Renal cortical epithelial cell (primary cell): ENCODE results near the gene FOXO1. TPM values are rescaled to one million over a fixed set of nuclear protein-coding genes. Genes with fewer than 3 reads are reported as not detected.
A peak's percentile ranks its signal among the peaks of the same experiment; 100 is the strongest.

ENCODE experiments used
- DNase-seq: peaks from one replicate; pipeline ENCODE4 v3.0.0-alpha.2; 2011; ENCODE audit warnings: low read depth
- total RNA-seq: library from RNA; depleted of rRNA; stranded (reverse); fragments of >200 nt; gene quantifications from 2 replicates; pipeline ENCODE4 v1.2.3, GENCODE V29; 2014

The FOXO1 gene
- total RNA-seq, 1 donor from 2014 or later: 28.7 TPM

GRCh38 chr13:40605573-40605972, 60.9 kb downstream of the FOXO1 start:
- no peak for DNase-seq

- DNase-seq: no peak
Observed at GRCh38 chr13:40604135-40604534, 62.3 kb downstream of the FOXO1 start.

- DNase-seq: no peak
Observed at GRCh38 chr13:40600149-40600751, 66.2 kb downstream of the FOXO1 start.

- DNase-seq: no peak
Observed at GRCh38 chr13:40599747-40600146, 66.7 kb downstream of the FOXO1 start.

GRCh38 chr13:40599124-40599523, 67.3 kb downstream of the FOXO1 start:
- no peak for DNase-seq

- DNase-seq: peak; percentile 33
Observed at GRCh38 chr13:40598569-40598968, 67.9 kb downstream of the FOXO1 start.

- DNase-seq: peak; percentile 36
Observed at GRCh38 chr13:40597735-40598365, 68.6 kb downstream of the FOXO1 start.

GRCh38 chr13:40596484-40596883, 70.0 kb downstream of the FOXO1 start:
- no peak for DNase-seq

GRCh38 chr13:40595693-40596092, 70.7 kb downstream of the FOXO1 start:
- DNase-seq: peak; percentile 52

- no peak for DNase-seq
Observed at GRCh38 chr13:40592035-40592434, 74.4 kb downstream of the FOXO1 start.

GRCh38 chr13:40591091-40591490, 75.3 kb downstream of the FOXO1 start:
- no peak for DNase-seq

GRCh38 chr13:40590112-40590862, 76.2 kb downstream of the FOXO1 start:
- no peak for DNase-seq

- peak; percentile 83 for DNase-seq
Observed at GRCh38 chr13:40589285-40590109, 76.9 kb downstream of the FOXO1 start.

GRCh38 chr13:40588101-40588500, 78.3 kb downstream of the FOXO1 start:
- peak; percentile 47 for DNase-seq

- no peak for DNase-seq
Observed at GRCh38 chr13:40586886-40587565, 79.4 kb downstream of the FOXO1 start.

- peak; percentile 81 for DNase-seq
Observed at GRCh38 chr13:40585911-40586471, 80.5 kb downstream of the FOXO1 start.

GRCh38 chr13:40583738-40584137, 82.7 kb downstream of the FOXO1 start:
- no peak for DNase-seq

- no peak for DNase-seq
Observed at GRCh38 chr13:40582531-40582930, 83.9 kb downstream of the FOXO1 start.

GRCh38 chr13:40581277-40581579, 85.2 kb downstream of the FOXO1 start:
- DNase-seq: no peak

- DNase-seq: no peak
Observed at GRCh38 chr13:40580566-40581276, 85.7 kb downstream of the FOXO1 start.

GRCh38 chr13:40579535-40579934, 86.9 kb downstream of the FOXO1 start:
- no peak for DNase-seq
